GM12801 (cell line): ENCODE data around the gene CTDSPL2.

Source experiments
- CTCF ChIP-seq: IDR thresholded peaks from one replicate; pipeline ENCODE4 v1.5.1; 2011; ENCODE audit warnings: control low read depth; ENCODE audit not compliant: insufficient read length; ENCODE audit errors: extremely low read depth

The CTDSPL2 gene

GRCh38 chr15:44519537-44519936 lies 92.1 kb downstream of the CTDSPL2 start:
- no peak for TF ChIP-seq CTCF

GRCh38 chr15:44525018-44525417 lies 97.6 kb downstream of the CTDSPL2 start:
- TF ChIP-seq CTCF: no peak

- no peak for TF ChIP-seq CTCF
Measured at GRCh38 chr15:44527241-44527640, 99.8 kb downstream of the CTDSPL2 start.

- no peak for TF ChIP-seq CTCF
Measured at GRCh38 chr15:44529864-44530604, 102.6 kb downstream of the CTDSPL2 start.

GRCh38 chr15:44530653-44531052 lies 103.2 kb downstream of the CTDSPL2 start:
- TF ChIP-seq CTCF: no peak

- TF ChIP-seq CTCF: no peak
Measured at GRCh38 chr15:44532689-44533088, 105.3 kb downstream of the CTDSPL2 start.

- no peak for TF ChIP-seq CTCF
Measured at GRCh38 chr15:44535092-44535491, 107.7 kb downstream of the CTDSPL2 start.
